HL-60 (cell line): Measurements from ENCODE around the gene ROR2.

ENCODE experiments used
- DNase-seq, 2 experiments: peaks; one replicate each; pipeline ENCODE4 v3.0.0-alpha.2; 2010 to 2020; ENCODE audit warnings: low read depth in 1 of 2, low spot score in 1 of 2
- H3K27ac ChIP-seq: fragments of 250-450 bp; sonication (Bioruptor Pico); replicated peaks from 2 replicates; pipeline ENCODE4 v1.5.1; 2020; ENCODE audit warnings: mild to moderate bottlenecking, moderate library complexity
- H3K27me3 ChIP-seq: fragments of 250-450 bp; sonication (Bioruptor Pico); 2 replicates; pipeline ENCODE4 v1.5.1; 2021; ENCODE audit warnings: mild to moderate bottlenecking, moderate library complexity; ENCODE audit not compliant: insufficient read depth, poor library complexity, severe bottlenecking
- H3K4me3 ChIP-seq: replicated peaks from 2 replicates; pipeline ENCODE4 v1.5.1; 2011; ENCODE audit warnings: mild to moderate bottlenecking, control low read depth, low read length; ENCODE audit not compliant: insufficient read depth
- CTCF ChIP-seq: IDR thresholded peaks from one replicate; pipeline ENCODE4 v1.5.1; 2011; ENCODE audit warnings: low read length, control low read depth, inconsistent platforms; ENCODE audit not compliant: insufficient read depth
- GABPA ChIP-seq: IDR thresholded peaks from 2 replicates; pipeline ENCODE4 v1.6.1; 2012; ENCODE audit warnings: low read depth
- POLR2AphosphoS5 ChIP-seq: IDR thresholded peaks from 2 replicates; pipeline ENCODE4 v1.6.1; 2012; ENCODE audit warnings: low read depth
- REST ChIP-seq: IDR thresholded peaks from 2 replicates; pipeline ENCODE4 v1.6.1; 2012; ENCODE audit warnings: low read depth; ENCODE audit not compliant: insufficient replicate concordance
- SPI1 ChIP-seq: IDR thresholded peaks from 2 replicates; pipeline ENCODE4 v1.6.1; 2012; ENCODE audit warnings: low read depth, mild to moderate bottlenecking, borderline replicate concordance

Gene ROR2

GRCh38 chr9:91530829-91531228 is 419.2 kb downstream of the ROR2 start:
- Histone ChIP-seq H3K4me3 (no peak overlapping the region), H3K27me3 (peaks cover 3% of the 10 kb centered on the region), H3K27ac (no peak overlapping the region)
- no peak for DNase-seq
- TF ChIP-seq GABPA (no peak), SPI1 (no peak), POLR2AphosphoS5 (no peak), REST (no peak), CTCF (no peak)

GRCh38 chr9:91522481-91522880 is 427.5 kb downstream of the ROR2 start:
- DNase-seq: no peak
- no peak overlapping the region for H3K4me3 ChIP-seq
- H3K27me3 ChIP-seq: no peaks in the 10 kb centered on the region
- TF ChIP-seq SPI1: no peak
- no peak for TF ChIP-seq REST
- no peak for TF ChIP-seq CTCF
- no peak for TF ChIP-seq GABPA
- TF ChIP-seq POLR2AphosphoS5: no peak
- no peak overlapping the region for H3K27ac ChIP-seq

GRCh38 chr9:91519520-91520277 is 430.3 kb downstream of the ROR2 start:
- no peak overlapping the region for H3K4me3 ChIP-seq
- no peak for DNase-seq
- H3K27ac ChIP-seq: no peak overlapping the region
- no peaks in the 10 kb centered on the region for H3K27me3 ChIP-seq
- TF ChIP-seq CTCF (no peak), REST (no peak), SPI1 (no peak), POLR2AphosphoS5 (no peak), GABPA (no peak)
